ENCODE measurements around the gene LPP. TPM values are rescaled to one million over a fixed set of nuclear protein-coding genes. Genes with fewer than 3 reads are reported as not detected.
A peak's percentile ranks its signal among the peaks of the same experiment; 100 is the strongest.

LPP gene
- polyA plus RNA-seq, 3 donors, result 14.1 to 23.2 (median 15.3) TPM

DNA sequence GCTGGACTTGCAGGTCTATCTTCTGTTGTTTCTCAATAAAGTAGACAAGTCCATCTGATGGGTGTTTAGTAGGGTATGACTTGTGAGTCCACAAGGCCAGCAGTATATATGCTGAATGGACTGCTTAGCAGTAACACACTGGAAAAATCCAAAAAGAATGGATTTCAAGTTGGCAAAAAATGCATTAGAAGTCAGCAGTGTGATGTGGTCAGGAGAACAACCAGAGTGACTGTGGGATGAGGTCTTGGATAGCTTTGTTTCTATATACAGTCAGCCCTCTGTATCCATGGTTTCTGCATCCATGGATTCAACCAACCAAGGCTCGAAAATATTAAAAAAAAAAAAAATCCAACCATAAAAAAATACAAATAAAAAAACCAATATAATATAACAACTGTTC is 55.8 kb downstream of the LPP start:
- peaks cover 42 to 45% of the 10 kb centered on the region in 2 donors for H3K36me3 Mint-ChIP-seq
- TF ChIP-seq, protein P1, sequence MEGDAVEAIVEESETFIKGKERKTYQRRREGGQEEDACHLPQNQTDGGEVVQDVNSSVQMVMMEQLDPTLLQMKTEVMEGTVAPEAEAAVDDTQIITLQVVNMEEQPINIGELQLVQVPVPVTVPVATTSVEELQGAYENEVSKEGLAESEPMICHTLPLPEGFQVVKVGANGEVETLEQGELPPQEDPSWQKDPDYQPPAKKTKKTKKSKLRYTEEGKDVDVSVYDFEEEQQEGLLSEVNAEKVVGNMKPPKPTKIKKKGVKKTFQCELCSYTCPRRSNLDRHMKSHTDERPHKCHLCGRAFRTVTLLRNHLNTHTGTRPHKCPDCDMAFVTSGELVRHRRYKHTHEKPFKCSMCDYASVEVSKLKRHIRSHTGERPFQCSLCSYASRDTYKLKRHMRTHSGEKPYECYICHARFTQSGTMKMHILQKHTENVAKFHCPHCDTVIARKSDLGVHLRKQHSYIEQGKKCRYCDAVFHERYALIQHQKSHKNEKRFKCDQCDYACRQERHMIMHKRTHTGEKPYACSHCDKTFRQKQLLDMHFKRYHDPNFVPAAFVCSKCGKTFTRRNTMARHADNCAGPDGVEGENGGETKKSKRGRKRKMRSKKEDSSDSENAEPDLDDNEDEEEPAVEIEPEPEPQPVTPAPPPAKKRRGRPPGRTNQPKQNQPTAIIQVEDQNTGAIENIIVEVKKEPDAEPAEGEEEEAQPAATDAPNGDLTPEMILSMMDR (IDR thresholded peaks at IDR 0.05), result no peak
- H3K4me1 ChIP-seq (ENCODE audit: control insufficient read depth in 1 of 2, insufficient read depth in 2 of 2, low read length in 2 of 2), result peaks cover 15 to 16% of the 10 kb centered on the region in 2 donors
- H4K20me1 ChIP-seq (ENCODE audit: insufficient read depth, low read length), result peaks cover 7% of the 10 kb centered on the region
- DNase-seq, result no peak
- no peak overlapping the region for H3K4me3 ChIP-seq (replicated peaks in 1 of 3; ENCODE audit: low read depth in 2 of 3, low read length in 3 of 3)
- no peak overlapping the region for H3K9ac ChIP-seq (ENCODE audit: insufficient read depth, low read length, poor library complexity, severe bottlenecking)
- peaks cover 2 to 29% of the 10 kb centered on the region in 2 donors for H3K36me3 ChIP-seq (replicated peaks in 1 of 2; ENCODE audit: control insufficient read depth in 1 of 2, insufficient read depth in 2 of 2, low read length in 2 of 2)
- H3K9me3 ChIP-seq (replicated peaks in 1 of 2; ENCODE audit: control insufficient read depth in 1 of 2, insufficient read depth in 1 of 2, low read length in 2 of 2), result no peaks in the 10 kb centered on the region
- WGBS (ENCODE audit: insufficient coverage), result no CpG with 5 or more reads among the region's 1 CpG
- H3K79me2 ChIP-seq (ENCODE audit: insufficient read depth, low read length), result peaks cover 4% of the 10 kb centered on the region
- no peaks in the 10 kb centered on the region for H3K9me3 Mint-ChIP-seq
- H3K27me3 Mint-ChIP-seq (ENCODE audit: low read depth in 3 of 3), result peaks cover 0 to 2% (median 0%) of the 10 kb centered on the region in 3 donors
- no peak overlapping the region for H2AFZ ChIP-seq (ENCODE audit: insufficient read depth, low read depth, low read length, poor library complexity, severe bottlenecking)
- no peak overlapping the region for H3K4me3 Mint-ChIP-seq
- H3K27ac Mint-ChIP-seq, result no peak overlapping the region
- no peaks in the 10 kb centered on the region for H3K27me3 ChIP-seq (ENCODE audit: control insufficient read depth in 2 of 2, insufficient read depth in 2 of 2, low read length in 2 of 2)
- peaks cover 20% of the 10 kb centered on the region for H3K4me1 Mint-ChIP-seq
- intact Hi-C loops (cut with micrococcal nuclease), result no loop called here
- no peak overlapping the region for H3K4me2 ChIP-seq (replicated peaks; ENCODE audit: extremely low read depth, low read length, poor library complexity, severe bottlenecking)
- H3K27ac ChIP-seq (ENCODE audit: low read depth in 1 of 2, low read length in 2 of 2), result no peak overlapping the region

DNA sequence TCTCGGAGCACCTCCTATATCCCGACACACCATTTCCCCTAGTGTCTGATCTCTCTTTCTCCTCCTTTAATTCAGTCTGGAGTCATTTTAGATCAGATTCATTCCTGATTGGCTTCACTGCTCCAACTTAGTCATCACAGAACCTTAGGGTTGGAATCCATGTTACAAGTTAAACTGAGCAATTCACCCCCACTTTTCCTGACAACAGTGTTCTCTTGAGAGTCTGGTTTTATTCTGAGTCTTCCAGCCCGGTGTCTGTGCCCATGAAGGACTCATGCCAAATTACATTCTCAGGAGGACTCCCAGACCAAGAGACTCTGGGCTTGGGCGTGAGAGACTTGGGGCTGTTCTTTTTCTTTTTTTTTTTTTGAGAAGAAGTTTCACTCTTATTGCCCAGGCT is 57.5 kb downstream of the LPP start:
- H3K9me3 Mint-ChIP-seq, result no peaks in the 10 kb centered on the region
- Histone ChIP-seq H4K20me1 (ENCODE audit: insufficient read depth, low read length) (peaks cover under 1% of the 10 kb centered on the region), H3K27ac (ENCODE audit: low read depth in 1 of 2, low read length in 2 of 2) (no peak overlapping the region), H3K9ac (ENCODE audit: insufficient read depth, low read length, poor library complexity, severe bottlenecking) (no peak overlapping the region), H3K4me2 (replicated peaks; ENCODE audit: extremely low read depth, low read length, poor library complexity, severe bottlenecking) (no peak overlapping the region), H3K79me2 (ENCODE audit: insufficient read depth, low read length) (peaks cover 4% of the 10 kb centered on the region), H3K4me1 (ENCODE audit: control insufficient read depth in 1 of 2, insufficient read depth in 2 of 2, low read length in 2 of 2) (peaks cover 21 to 22% of the 10 kb centered on the region in 2 donors), H3K27me3 (ENCODE audit: control insufficient read depth in 2 of 2, insufficient read depth in 2 of 2, low read length in 2 of 2) (no peaks in the 10 kb centered on the region), H3K9me3 (replicated peaks in 1 of 2; ENCODE audit: control insufficient read depth in 1 of 2, insufficient read depth in 1 of 2, low read length in 2 of 2) (no peaks in the 10 kb centered on the region), H3K4me3 (replicated peaks in 1 of 3; ENCODE audit: low read depth in 2 of 3, low read length in 3 of 3) (no peak overlapping the region), H3K36me3 (replicated peaks in 1 of 2; ENCODE audit: control insufficient read depth in 1 of 2, insufficient read depth in 2 of 2, low read length in 2 of 2) (peaks cover 4 to 19% of the 10 kb centered on the region in 2 donors), H2AFZ (ENCODE audit: insufficient read depth, low read depth, low read length, poor library complexity, severe bottlenecking) (no peak overlapping the region)
- peaks cover 0 to 2% (median 0%) of the 10 kb centered on the region in 3 donors for H3K27me3 Mint-ChIP-seq (ENCODE audit: low read depth in 3 of 3)
- TF ChIP-seq, protein P1 (IDR thresholded peaks at IDR 0.05), result no peak
- WGBS (ENCODE audit: insufficient coverage), result 100% methylated on average over 3 of the region's 4 CpGs
- peak overlapping the region in 1 of 7 donors; percentile 16 for H3K27ac Mint-ChIP-seq
- peaks cover 40 to 41% of the 10 kb centered on the region in 2 donors for H3K36me3 Mint-ChIP-seq
- no peak overlapping the region for H3K4me3 Mint-ChIP-seq
- intact Hi-C loops (cut with micrococcal nuclease), result no loop called here
- H3K4me1 Mint-ChIP-seq, result peaks cover 30% of the 10 kb centered on the region
- DNase-seq, result no peak

All from CD14-positive monocyte (primary cell).